ENCODE results near the gene ULK4. TPM values are rescaled to one million over a fixed set of nuclear protein-coding genes. Genes with fewer than 3 reads are reported as not detected.

ULK4 gene
- total RNA-seq, 1 experiment from 2014 or later = 8.7 TPM

- no TSS peak for BruUV-seq (replicated peaks)
- Histone ChIP-seq H2AFZ (no peak overlapping the region), H3K27ac (no peak overlapping the region), H4K20me1 (ENCODE audit: insufficient read depth) (no peaks in the 10 kb centered on the region), H3K4me1 (replicated peaks; ENCODE audit: insufficient read depth) (no peaks in the 10 kb centered on the region), H3K36me3 (ENCODE audit: low read depth) (no peaks in the 10 kb centered on the region), H3F3A (ENCODE audit: insufficient read depth, low read depth) (no peaks in the 10 kb centered on the region), H3K9me2 (ENCODE audit: insufficient read depth) (no peaks in the 10 kb centered on the region; the same call in 1 of the 2 replicates), H3K9me3 (ENCODE audit: insufficient read depth, low read depth) (no peaks in the 10 kb centered on the region), H3K27me3 (ENCODE audit: insufficient read depth, low read depth) (no peaks in the 10 kb centered on the region), H3K4me3 (no peak overlapping the region), H3K4me2 (no peak overlapping the region), H3K79me2 (ENCODE audit: low read depth) (no peaks in the 10 kb centered on the region)
- ChIA-PET CTCF (no interaction called here), POLR2A (ENCODE audit: unreplicated experiment) (no interaction called here)
- intact Hi-C loops (cut with micrococcal nuclease; ENCODE audit: unreplicated experiment) = no loop called here
- TF ChIP-seq, protein P1, sequence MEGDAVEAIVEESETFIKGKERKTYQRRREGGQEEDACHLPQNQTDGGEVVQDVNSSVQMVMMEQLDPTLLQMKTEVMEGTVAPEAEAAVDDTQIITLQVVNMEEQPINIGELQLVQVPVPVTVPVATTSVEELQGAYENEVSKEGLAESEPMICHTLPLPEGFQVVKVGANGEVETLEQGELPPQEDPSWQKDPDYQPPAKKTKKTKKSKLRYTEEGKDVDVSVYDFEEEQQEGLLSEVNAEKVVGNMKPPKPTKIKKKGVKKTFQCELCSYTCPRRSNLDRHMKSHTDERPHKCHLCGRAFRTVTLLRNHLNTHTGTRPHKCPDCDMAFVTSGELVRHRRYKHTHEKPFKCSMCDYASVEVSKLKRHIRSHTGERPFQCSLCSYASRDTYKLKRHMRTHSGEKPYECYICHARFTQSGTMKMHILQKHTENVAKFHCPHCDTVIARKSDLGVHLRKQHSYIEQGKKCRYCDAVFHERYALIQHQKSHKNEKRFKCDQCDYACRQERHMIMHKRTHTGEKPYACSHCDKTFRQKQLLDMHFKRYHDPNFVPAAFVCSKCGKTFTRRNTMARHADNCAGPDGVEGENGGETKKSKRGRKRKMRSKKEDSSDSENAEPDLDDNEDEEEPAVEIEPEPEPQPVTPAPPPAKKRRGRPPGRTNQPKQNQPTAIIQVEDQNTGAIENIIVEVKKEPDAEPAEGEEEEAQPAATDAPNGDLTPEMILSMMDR (conservative IDR thresholded peaks at IDR 0.05) = no peak
- no peak for TF ChIP-seq EZH2 (IDR thresholded peaks at IDR 0.05; ENCODE audit: low read depth)
- no peak for DNase-seq
Observed at GRCh38 chr3:41580274-41580959, 381.5 kb downstream of the ULK4 start.

GRCh38 chr3:41579861-41580260 lies 382.0 kb downstream of the ULK4 start:
- Histone ChIP-seq H3F3A (ENCODE audit: insufficient read depth, low read depth) (no peaks in the 10 kb centered on the region), H3K27me3 (ENCODE audit: insufficient read depth, low read depth) (no peaks in the 10 kb centered on the region), H4K20me1 (ENCODE audit: insufficient read depth) (no peaks in the 10 kb centered on the region), H3K4me3 (no peak overlapping the region), H2AFZ (no peak overlapping the region), H3K9me2 (ENCODE audit: insufficient read depth) (no peaks in the 10 kb centered on the region; the same call in 1 of the 2 replicates), H3K27ac (no peak overlapping the region), H3K36me3 (ENCODE audit: low read depth) (no peaks in the 10 kb centered on the region), H3K9me3 (ENCODE audit: insufficient read depth, low read depth) (no peaks in the 10 kb centered on the region), H3K4me2 (no peak overlapping the region), H3K4me1 (replicated peaks; ENCODE audit: insufficient read depth) (no peaks in the 10 kb centered on the region), H3K79me2 (ENCODE audit: low read depth) (no peaks in the 10 kb centered on the region)
- ChIA-PET CTCF (no interaction called here), POLR2A (ENCODE audit: unreplicated experiment) (no interaction called here)
- BruUV-seq (replicated peaks) = no TSS peak
- intact Hi-C loops (cut with micrococcal nuclease; ENCODE audit: unreplicated experiment) = no loop called here
- no peak for TF ChIP-seq EZH2 (IDR thresholded peaks at IDR 0.05; ENCODE audit: low read depth)
- TF ChIP-seq, protein P1 (conservative IDR thresholded peaks at IDR 0.05) = no peak
- no peak for DNase-seq

GRCh38 chr3:41578798-41579197 lies 383.1 kb downstream of the ULK4 start:
- no peak overlapping the region for H3K4me3 ChIP-seq
- H3K27me3 ChIP-seq (ENCODE audit: insufficient read depth, low read depth) = no peaks in the 10 kb centered on the region
- H3K4me2 ChIP-seq = no peak overlapping the region
- H3K9me3 ChIP-seq (ENCODE audit: insufficient read depth, low read depth) = no peaks in the 10 kb centered on the region
- no peak overlapping the region for H2AFZ ChIP-seq
- H3F3A ChIP-seq (ENCODE audit: insufficient read depth, low read depth) = no peaks in the 10 kb centered on the region
- intact Hi-C loops (cut with micrococcal nuclease; ENCODE audit: unreplicated experiment) = no loop called here
- H4K20me1 ChIP-seq (ENCODE audit: insufficient read depth) = no peaks in the 10 kb centered on the region
- no TSS peak for BruUV-seq (replicated peaks)
- CTCF ChIA-PET = no interaction called here
- H3K27ac ChIP-seq = no peak overlapping the region
- DNase-seq = no peak
- H3K79me2 ChIP-seq (ENCODE audit: low read depth) = no peaks in the 10 kb centered on the region
- TF ChIP-seq, protein P1 (conservative IDR thresholded peaks at IDR 0.05) = no peak
- TF ChIP-seq EZH2 (IDR thresholded peaks at IDR 0.05; ENCODE audit: low read depth) = no peak
- H3K36me3 ChIP-seq (ENCODE audit: low read depth) = no peaks in the 10 kb centered on the region
- no peaks in the 10 kb centered on the region; the same call in 1 of the 2 replicates for H3K9me2 ChIP-seq (ENCODE audit: insufficient read depth)
- H3K4me1 ChIP-seq (replicated peaks; ENCODE audit: insufficient read depth) = no peaks in the 10 kb centered on the region
- POLR2A ChIA-PET (ENCODE audit: unreplicated experiment) = no interaction called here
